Astrocyte of the spinal cord (primary cell): ENCODE measurements around the gene CAMTA1.

Experiments used
- DNase-seq: peaks from one replicate; pipeline ENCODE4 v3.0.0; 2011; ENCODE audit warnings: low read depth, low spot score
- H3K4me3 ChIP-seq: 2 replicates; pipeline ENCODE4 v1.5.1; 2011; ENCODE audit warnings: low read depth, mild to moderate bottlenecking, low read length, moderate library complexity
- in situ Hi-C: cut with HindIII; loops from 2 replicates; pipeline ENCODE4 v1.10.0; 2017; ENCODE audit warnings: low sequenced_read_pairs
- TF ChIP-seq, protein P1 (sequence below): IDR thresholded peaks from 2 replicates; pipeline ENCODE4 v1.5.1; 2012; ENCODE audit warnings: low read depth, mild to moderate bottlenecking, low read length, inconsistent platforms

CAMTA1 gene

DNA sequence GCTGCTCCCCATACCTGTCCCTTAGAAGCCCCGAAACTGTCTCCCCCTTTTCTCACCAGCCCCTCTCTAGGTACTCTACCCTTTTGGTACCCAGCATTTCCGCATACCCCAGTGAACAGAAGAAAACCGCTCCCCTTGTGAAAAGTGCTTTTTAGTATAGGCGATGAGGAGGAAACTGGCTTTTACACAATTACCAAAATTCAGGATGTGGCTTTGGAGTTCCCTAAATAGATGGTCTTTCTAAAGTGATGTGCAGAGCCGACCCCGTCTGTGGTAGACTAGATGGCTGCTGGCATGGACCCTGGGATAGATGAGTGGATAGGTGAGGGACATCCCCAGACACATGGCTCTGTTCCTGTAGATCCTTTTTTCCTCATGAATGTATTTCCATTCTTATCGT lies 996.2 kb downstream of the CAMTA1 start:
- DNase-seq, result no peak
- no peak overlapping the region for H3K4me3 ChIP-seq
- in situ Hi-C loops, result no loop called here
- TF ChIP-seq, protein P1, sequence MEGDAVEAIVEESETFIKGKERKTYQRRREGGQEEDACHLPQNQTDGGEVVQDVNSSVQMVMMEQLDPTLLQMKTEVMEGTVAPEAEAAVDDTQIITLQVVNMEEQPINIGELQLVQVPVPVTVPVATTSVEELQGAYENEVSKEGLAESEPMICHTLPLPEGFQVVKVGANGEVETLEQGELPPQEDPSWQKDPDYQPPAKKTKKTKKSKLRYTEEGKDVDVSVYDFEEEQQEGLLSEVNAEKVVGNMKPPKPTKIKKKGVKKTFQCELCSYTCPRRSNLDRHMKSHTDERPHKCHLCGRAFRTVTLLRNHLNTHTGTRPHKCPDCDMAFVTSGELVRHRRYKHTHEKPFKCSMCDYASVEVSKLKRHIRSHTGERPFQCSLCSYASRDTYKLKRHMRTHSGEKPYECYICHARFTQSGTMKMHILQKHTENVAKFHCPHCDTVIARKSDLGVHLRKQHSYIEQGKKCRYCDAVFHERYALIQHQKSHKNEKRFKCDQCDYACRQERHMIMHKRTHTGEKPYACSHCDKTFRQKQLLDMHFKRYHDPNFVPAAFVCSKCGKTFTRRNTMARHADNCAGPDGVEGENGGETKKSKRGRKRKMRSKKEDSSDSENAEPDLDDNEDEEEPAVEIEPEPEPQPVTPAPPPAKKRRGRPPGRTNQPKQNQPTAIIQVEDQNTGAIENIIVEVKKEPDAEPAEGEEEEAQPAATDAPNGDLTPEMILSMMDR, result no peak

DNA sequence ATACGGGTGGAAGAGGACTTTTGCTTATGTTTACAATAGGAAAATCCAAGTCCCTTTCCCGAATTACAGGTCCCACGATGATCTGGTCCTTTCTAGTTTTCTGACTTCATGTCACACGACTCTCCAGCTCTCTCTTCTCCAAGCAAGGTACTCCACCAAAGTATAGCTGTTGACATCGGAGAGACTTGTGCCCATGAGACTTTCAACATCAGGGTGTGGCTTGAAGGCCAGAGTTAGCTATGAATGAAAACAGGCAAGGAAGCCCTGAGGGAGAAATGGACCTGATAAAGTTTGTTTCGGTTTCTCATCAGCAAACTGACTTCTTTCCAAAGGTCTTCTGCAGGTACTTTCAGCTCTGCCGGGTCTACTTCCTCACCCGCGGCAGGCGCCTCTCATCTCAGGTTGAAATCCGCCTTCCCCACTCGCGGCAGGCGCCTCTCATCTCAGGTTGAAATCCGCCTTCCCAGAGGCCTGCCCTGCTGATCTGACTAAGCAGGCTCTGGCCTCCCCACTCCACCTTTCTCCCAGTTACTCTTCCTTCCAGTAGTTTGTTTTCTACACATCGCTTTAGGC lies 996.8 kb downstream of the CAMTA1 start:
- in situ Hi-C loops, result no loop called here
- no peak for DNase-seq
- H3K4me3 ChIP-seq, result no peak overlapping the region
- TF ChIP-seq, protein P1, result no peak

DNA sequence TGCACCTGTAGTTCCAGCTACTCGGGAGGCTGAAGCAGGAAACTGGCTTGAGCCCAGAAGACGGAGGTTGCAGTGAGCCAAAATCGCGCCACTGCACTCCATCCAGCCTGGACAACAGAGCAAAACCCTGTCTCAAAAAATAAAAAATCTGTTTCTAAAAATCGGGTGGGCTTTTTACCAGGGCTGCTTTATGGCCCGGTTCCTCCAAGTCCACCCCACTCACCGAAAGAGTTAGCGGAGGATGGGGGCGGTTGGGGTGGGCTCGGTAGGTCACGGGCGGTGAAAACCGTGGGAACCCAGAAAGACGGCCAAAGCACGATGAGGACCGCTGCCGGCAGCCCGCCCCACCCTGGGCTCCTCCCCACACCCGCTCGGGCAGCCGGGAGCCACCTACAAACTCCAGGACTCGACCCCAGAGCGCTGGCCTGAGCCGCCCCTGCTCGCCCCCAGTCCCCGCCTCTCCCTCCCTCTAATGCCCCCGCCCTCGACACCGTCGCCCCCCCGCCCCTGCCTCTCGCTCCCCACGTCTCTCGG lies 998.0 kb downstream of the CAMTA1 start:
- peak; percentile 20 for DNase-seq
- peak overlapping the region; percentile 55 for H3K4me3 ChIP-seq
- in situ Hi-C loops, result no loop called here
- TF ChIP-seq, protein P1, result no peak

DNA sequence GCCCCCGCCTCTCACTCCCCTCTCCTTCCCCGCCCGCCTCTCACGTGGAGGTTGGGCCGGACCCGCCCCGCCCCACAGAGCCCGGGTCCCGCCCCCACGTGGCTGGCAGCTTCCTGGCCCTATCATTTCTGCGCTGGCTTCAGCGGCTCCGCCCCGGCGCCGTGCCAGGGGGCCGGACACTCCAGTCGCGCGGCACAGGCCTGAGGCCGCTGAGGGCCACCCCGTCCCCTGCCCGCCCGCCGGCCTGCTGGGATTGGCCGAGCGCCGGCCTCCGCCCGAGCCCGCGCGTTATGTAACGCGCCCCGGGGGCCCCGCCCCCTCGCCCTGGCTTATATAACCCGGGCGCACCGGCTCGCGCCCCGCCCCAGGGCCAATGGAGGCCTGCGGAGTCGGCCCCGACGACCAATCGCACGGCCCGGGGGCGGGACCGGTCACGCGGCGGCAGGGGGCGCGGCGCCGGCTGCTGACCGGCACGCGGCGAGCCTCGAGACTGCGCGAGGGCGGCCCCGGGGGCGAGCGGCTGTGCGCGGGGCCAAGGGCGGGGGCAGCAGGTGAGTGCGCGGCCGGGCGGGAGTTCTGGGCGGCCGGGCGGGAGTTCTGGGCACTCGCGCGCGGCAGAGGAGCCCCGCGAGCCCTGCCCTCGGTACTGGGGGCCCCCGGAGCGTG lies 998.7 kb downstream of the CAMTA1 start, which contains the start of gene PER3:
Gene PER3, plus strand, starts transcription at position 466 of the 666 bp plus-strand sequence. CDS start 587 bp downstream, outside the sequence.
- in situ Hi-C loops, result no loop called here
- TF ChIP-seq, protein P1, result no peak
- peak within 1 kb of the TSS; percentile 55 for H3K4me3 ChIP-seq
- peak; percentile 98 for DNase-seq

DNA sequence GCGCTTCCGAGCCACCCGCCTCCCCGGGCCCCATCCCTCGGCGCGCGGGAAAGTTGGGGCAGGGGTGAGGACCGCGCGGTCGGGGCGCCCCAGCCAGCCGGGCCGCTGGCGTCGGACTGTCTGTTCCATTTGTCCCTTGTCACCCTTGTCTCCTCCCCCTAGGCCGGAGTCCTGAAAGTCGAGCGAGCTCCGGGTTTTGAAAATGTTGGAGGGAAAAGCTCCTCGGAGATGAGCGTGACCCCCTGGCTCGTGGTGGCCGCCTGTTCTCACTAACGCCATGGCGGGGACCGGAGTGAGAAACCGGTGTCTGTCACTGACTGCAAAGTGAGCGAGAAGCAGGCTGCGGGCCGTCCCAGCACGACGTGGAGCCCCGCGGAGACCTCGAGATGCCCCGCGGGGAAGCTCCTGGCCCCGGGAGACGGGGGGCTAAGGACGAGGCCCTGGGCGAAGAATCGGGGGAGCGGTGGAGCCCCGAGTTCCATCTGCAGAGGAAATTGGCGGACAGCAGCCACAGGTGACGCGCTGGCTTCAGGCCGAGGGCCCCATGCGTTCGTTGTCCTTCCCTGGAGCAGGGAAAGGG lies 999.3 kb downstream of the CAMTA1 start:
- DNase-seq, result no peak
- TF ChIP-seq, protein P1, result no peak
- in situ Hi-C loops, result no loop called here
- H3K4me3 ChIP-seq, result peak overlapping the region; percentile 34

DNA sequence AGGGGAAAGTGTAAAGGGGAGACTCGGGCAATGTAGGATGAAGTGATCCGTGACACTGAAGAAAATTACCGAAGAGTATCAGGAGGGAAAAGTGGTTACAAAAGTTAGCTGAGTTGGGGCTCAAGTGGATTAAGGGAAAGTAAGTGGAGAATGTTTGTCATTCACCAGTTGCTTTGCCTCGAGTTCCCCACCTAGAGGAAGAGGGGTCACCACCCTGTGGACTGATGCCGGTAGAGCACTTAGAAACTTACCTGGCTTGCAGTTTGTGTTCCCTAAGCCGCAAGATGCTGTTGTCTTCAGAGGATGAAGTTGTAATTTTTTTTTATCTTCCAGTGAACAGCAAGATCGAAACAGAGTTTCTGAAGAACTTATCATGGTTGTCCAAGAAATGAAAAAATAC lies 999.9 kb downstream of the CAMTA1 start:
- TF ChIP-seq, protein P1, result no peak
- in situ Hi-C loops, result no loop called here
- H3K4me3 ChIP-seq, result no peak overlapping the region
- DNase-seq, result no peak
